RWPE1 (cell line): ENCODE measurements around the gene STAG1.

ENCODE experiments used
- CTCF ChIA-PET: fragments of 350-600 bp; sonication (Branson Sonifier 250); formaldehyde crosslinking; extraction: SDS; loops from one replicate; lab custom pipeline; 2021; lab: Yijun Ruan, JAX
- POLR2A ChIA-PET: fragments of 400-600 bp; formaldehyde crosslinking; extraction: SDS; loops from one replicate; lab custom pipeline; 2020; ENCODE audit warnings: antibody characterized with exemption; ENCODE audit not compliant: low non-redundant PET; lab: Yijun Ruan, JAX
- DNase-seq: peaks from one replicate; pipeline ENCODE4 v3.0.0; 2012; ENCODE audit warnings: low spot score
- H3K27ac ChIP-seq: fragments of 450-650 bp; 2 replicates; pipeline ENCODE4 v1.5.1; 2017
- CTCF ChIP-seq: fragments of 450-650 bp; conservative IDR thresholded peaks from 2 replicates; pipeline ENCODE4 v1.5.1; 2017; ENCODE audit warnings: low read depth, mild to moderate bottlenecking

The STAG1 gene

GRCh38 chr3:136292500-136292899, 459.7 kb downstream of the STAG1 start:
- TF ChIP-seq CTCF = no peak
- no peak overlapping the region for H3K27ac ChIP-seq
- DNase-seq = no peak
- POLR2A ChIA-PET = no interaction called here
- CTCF ChIA-PET = no interaction called here

- CTCF ChIA-PET = no interaction called here
- H3K27ac ChIP-seq = no peak overlapping the region
- no peak for DNase-seq
- POLR2A ChIA-PET = no interaction called here
- TF ChIP-seq CTCF = no peak
These were observed 460.9 kb downstream of the STAG1 start for GRCh38 chr3:136291302-136291701.
